GM19455 (cell line): Measurements from ENCODE around the gene SURF6.
"Not testable (repeated sequence)": the region's sequence is repeated elsewhere in the genome, so short reads cannot be mapped to it uniquely, and the experiment has no call there.

Experiments
- ATAC-seq: cut with Tn5 transposase; IDR thresholded peaks from one replicate; pipeline ENCODE4 v1.9.1; 2021; ENCODE audit not compliant: unreplicated experiment

SURF6 gene

DNA sequence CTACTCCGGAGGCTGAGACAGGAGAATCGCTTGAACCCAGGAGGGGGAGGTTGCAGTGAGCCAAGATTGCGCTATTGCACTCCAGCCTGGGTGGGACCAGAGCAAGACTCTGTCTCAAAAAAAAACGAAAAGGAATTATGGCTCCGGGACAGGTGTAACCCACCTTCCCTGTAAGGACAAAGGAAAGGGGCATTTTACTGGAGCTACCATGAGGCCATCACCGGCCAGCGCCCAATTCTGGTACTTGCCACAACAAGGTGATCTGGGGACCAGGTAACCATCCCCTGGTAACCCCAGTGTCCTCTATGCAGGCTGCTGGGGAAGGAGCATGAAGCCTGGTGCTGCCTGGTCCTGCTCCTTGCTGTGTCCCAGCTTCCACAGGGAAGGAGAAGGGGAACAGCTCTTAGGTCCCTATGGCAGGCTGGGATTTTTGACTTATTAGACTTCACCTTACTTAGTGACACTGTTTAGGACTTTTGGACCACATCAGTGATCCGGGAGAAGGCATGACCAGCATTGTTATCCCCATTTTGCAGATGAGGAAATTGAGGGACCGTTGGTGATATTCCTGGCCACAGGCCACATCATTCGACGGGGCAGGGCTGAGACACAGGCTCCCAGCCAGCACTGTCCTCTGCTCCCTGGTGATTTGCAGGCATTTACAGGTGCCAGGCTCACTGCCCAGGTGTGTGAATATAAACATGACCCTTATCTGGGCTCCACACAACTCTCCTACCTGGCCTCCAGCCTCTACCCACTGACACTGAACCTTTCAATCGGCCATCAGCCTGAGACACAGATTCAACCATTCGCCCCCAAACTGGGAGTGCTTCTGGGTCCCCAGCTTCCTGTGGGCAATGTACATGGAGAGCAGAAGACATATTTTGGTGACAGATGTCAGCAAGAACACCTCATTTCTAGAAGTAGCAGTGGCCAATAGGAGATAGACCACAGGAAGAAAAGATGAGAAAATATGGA is 34.4 kb downstream of the SURF6 start:
- no peak for ATAC-seq

DNA sequence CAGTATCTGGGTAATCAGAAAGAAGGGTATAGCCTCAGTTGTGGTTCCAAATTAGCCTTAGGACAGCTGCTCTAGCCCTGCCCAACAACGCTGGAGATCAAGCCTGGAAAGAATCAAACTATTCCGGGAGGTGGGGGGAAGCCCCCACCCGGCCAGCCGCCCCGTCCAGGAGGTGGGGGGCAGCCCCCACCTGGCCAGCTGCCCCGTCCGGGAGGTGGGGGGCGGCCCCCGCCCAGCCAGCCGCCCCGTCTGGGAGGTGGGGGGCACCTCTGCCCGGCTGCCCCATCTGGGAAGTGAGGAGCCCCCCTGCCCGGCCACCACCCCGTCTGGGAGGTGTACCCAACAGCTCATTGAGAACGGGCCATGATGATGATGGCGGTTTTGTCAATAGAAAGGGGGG is 36.0 kb downstream of the SURF6 start:
- not testable (repeated sequence) for ATAC-seq

DNA sequence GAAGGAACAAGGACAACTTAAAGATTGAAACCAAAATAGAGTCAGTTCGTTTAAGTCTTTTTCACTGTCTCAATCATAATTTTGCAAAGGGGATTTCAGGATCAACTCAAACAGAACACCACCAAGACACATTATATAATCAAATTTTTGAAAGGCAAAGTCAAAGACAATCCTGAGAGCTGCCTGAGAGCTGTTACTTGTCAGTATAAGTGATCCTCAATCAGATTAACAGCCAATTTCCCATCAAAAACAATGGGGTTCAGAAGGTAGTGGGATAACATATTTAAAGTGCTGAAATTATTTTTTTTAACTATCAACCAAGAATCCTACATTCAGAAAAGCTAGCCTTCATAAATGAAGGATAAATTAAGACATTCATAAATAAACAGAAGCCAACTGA is 41.7 kb downstream of the SURF6 start:
- ATAC-seq = no peak

DNA sequence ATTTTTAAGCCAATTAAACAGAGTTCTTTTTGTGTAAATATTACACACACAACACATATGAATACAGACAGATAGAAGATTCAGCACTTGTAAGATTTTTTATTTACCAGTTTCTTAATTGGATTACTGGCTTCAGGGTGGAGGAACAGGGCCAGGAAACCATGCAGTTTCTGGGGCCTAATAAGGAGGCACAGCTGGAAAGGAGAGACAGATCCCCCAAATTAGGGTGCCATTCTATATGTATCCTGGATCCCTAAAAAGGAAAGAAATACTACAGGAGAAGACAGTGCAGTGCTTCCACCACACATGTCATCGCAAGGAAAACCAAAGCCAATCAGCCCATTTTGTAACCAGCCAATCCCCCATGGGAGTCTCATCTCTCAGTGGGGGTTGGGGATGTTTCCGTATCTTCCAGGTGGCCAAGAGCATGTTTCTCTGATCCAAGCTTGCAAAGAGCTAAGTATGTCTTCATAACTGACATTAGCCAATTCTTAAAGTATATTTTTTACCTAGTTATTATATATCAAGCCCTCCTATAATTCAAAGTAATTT is 45.2 kb downstream of the SURF6 start:
- ATAC-seq = no peak

DNA sequence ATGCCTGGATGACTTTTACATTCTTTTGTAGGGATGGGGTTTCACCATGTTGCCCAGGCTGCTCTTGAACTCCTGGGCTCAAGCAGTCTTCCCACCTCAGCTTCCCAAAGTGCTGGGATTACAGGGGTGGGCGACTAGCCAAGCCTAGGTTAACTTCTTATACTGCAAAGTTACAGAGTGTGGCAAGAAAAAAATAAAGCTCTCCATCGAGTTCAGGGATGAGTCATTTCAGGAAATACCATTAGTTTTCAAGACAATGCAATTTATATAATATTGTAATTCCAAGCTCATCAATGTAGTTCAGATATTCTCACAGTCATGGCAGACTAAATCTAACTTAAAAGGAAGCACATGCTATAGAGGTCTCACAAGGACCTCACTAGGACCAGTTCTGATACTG is 49.5 kb downstream of the SURF6 start:
- no peak for ATAC-seq

DNA sequence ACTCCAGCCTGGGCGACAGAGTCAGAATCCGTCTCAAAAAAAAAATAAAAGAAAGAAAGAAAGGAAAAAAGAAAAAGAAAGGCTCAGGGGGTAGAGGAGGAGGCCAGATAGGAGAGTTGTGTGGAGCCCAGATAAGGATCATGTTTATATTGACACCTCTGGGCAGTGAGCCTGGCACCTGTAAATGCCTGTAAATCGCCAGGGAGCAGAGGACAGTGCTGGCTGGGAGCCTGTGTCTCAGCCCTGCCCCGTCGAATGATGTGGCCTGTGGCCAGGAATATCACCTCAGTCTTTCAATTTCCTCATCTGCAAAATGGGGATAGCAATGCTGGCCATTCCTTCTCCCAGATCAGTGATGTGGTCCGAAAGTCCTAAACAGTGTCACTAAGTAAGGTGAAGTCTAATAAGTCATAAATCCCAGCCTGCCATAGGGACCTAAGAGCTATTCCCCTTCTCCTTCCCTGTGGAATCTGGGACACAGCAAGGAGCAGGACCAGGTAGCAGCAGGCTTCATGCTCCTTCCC is 50.7 kb downstream of the SURF6 start:
- ATAC-seq = no peak

DNA sequence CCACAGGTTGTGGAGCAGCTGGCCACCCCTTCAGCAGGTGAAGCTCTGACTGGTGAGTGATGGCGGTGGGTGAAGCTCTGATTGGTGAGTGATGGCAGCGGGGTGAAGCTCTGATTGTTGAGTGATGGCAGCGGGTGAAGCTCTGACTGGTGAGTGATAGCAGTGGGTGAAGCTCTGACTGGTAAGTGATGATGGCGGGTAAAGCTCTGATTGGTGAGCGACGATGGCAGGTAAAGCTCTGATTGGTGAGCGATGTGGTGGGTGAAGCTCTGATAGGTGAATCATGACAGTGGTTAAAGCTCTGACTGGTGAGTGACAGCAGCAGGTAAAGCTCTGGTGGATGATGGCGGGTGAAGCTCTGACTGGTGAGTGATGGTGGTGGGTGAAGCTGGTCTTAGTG is 51.6 kb downstream of the SURF6 start:
- ATAC-seq = no peak

DNA sequence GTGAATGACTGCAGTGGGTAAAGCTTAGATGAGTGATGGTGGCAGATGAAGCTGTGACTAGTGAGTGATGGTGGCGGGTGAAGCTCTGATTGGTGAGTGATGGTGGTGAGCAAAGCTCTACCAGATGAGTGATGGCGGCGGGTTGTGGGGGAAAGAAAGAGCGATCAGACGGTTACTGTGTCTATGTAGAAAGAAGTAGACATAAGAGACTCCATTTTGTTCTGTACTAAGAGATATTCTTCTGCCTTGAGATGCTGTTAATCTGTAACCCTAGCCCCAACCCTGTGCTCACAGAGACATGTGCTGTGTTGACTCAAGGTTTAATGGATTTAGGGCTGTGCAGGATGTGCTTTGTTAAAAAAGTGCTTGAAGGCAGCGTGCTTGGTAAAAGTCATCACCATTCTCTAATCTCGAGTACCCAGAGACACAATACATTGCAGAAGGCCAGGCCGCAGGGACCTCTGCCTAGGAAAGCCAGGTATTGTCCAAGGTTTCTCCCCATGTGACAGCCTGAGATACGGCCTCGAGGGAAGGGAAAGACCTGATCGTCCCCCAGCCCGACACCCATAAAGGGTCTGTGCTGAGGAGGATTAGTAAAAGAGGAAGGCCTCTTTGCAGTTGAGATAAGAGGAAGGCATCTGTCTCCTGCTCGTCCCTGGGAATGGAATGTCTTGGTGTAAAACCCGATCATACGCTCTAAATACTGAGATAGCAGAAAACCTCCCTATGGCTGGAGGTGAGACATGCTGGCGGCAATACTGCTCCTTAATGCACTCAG is 52.5 kb downstream of the SURF6 start:
- ATAC-seq = not testable (repeated sequence)

DNA sequence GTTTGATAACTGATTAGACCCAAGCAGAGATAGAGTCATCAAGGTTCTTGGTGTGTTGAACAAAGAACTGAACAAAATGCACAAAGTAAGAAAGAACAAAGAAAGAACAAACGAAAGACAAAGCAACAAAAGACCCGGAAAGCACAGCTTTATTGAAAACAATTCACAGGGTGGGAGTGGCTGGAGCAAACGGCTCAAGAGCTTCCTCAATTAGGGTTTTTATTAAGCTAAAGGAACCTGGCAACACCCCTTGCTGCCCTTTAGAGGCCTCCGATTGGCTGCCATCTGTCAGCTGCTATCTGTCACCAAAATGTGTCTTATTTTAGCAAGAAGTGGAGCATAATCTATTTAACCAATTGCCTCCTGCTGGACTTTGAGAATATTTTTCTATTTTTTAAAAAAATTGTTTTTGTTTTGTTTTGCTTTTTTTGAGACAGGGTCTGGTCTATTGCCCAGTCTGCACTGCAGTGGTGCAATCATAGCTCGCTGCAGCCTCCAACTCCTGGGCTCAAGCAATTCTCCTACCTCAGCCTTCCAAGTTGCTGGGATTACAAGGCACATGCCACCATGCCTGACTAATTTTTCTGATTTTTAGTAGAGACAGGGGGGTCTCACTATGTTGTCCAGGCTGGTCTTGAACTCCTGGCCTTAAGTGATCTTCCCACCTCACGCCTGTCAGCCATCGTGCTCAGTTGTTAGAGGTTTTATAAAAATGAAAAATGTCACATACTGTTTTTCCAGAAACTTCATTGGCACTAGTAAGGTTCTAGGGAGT is 53.3 kb downstream of the SURF6 start:
- no peak for ATAC-seq

DNA sequence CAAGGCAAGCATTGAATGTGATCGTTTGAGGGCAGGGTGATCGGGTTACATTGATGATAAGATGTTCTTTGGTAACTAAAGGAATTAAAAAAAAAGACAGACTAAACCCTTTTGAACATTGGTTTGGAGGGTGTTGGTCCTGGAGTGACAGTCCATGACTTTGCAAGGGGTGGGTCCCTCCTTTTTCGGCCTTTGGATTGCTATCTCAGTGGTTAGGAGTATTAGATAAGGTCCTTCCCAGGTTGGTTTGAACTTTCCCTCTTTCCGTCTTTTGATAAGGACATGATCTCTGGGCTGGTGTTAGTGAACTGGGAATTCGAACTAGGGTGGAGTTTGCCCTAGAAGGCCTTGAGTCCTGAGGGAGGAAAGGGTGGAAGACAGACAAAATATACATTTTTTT is 55.6 kb downstream of the SURF6 start:
- ATAC-seq = no peak
